GM20431 (cell line): ENCODE results near the gene CEACAM21.

Experiments used
- in situ Hi-C: fragments of 300-500 bp; cut with MseI, MboI; formaldehyde crosslinking; loops from one replicate; pipeline ENCODE4 v1.15.0; 2020; ENCODE audit warnings: low sequenced_read_pairs; ENCODE audit not compliant: unreplicated experiment

CEACAM21 gene

DNA sequence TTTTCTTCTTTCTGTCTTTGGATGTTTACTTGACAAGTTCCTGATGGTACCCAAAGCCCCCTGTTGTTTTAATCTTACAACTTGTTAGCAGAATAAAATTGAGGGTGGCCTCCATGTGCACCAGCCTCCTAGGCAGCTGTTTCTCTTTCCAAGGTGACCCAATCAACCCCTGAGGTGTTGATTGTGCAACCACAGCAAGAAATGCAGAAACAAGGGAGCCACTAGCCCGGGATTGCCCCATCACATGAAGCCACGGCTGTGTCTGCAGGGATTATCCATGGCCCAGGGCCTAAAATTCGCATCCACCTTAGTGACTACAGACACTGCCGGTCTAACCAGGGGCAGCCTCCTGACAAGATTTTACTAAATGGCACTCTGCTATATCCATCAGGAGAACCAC is 36.5 kb downstream of the CEACAM21 start:
- in situ Hi-C loops = no loop called here

DNA sequence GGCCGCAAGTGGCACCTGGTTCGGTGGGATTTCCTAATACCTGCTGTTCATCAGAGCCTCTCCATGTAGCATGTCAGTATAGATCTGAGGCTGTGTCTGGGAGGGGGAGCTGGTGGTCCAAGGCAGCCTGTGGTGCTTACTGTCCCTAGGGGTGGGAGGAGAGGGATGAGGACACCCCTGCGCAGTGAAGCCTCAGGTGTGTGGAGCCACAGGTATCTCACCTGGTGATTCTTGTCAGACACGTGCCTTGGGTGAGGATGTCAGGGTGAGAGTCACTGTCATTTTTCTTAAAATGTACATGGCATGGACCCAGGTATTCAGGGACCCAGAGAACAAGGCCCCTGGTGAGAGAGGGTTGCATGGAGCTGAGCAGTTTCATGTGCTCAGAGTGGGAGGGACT is 39.2 kb downstream of the CEACAM21 start:
- in situ Hi-C loops = no loop called here

DNA sequence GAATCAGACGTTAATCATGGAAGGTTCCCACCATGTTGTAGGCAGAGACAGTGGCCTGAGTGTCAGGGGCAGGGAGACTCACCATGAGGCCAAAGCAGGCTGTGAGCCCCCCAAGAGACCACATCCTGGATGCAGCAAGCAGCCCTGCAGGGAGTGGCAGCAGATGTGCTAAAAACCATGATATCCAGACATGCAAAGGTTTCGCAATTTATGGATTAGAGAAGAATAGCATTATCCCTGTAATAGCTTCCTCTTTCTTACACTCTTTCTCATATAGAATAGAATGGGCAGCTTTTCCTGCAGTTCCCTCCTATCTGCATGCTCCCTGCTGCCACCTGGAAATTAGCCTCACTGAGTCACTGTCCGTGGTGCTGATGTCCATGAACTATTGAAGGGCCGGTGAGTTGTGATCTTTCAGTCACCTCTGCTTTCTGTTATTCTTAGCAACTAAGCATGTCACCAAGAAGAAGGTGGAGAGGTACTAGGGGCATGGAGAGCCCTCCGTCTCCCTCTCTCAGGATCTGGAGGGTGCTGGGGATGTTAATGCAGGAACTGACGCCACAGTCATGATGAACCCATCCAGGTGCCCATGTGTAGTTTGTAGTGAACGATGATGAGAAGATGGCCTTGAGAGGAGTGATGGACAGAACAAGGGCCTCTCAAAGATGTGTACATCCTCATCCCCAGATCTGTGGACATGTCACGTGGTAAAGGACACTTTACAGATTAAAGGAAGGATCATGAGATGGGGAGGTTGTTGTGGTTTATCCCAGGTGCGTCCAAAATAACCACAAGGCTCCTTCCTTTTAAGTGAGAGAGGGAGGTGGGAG is 41.0 kb downstream of the CEACAM21 start:
- in situ Hi-C loops = no loop called here

DNA sequence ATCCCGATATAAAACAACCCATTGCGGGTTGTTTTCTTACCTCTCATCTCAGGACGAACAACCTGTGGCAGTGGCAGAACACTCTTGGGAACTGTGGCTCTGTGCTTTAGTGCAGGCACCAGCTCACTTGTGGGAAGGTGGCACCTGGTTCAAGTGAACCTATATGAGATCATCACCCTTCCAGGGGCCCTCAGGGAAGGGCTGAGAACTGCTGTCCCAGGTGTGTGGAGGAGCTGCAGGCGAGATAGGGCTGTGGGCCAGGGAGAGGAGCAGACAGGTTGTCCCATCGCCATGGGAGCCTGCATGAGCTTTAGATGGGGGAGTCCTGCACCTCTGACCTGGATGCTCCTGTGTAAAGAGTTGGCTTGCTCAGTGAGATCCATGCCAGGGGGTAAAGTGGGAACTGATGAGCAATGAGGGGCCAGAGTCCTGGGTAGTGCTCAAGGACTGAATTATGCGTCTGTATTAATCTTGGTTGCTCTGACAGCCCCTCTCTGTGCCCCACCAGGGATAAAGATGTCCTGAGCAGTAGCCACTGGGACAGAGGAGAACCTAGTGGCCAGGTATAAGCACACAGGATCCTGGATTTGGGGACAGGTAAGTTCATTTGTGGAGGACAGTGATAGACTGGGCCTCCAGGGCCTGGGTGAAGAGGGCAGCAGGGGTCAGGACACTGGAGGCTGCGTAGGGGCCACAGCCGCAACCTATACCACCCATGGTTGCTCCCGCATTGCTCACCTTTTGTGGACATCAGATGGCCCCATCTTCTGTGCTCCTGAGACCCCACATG is 42.2 kb downstream of the CEACAM21 start:
- in situ Hi-C loops = no loop called here

DNA sequence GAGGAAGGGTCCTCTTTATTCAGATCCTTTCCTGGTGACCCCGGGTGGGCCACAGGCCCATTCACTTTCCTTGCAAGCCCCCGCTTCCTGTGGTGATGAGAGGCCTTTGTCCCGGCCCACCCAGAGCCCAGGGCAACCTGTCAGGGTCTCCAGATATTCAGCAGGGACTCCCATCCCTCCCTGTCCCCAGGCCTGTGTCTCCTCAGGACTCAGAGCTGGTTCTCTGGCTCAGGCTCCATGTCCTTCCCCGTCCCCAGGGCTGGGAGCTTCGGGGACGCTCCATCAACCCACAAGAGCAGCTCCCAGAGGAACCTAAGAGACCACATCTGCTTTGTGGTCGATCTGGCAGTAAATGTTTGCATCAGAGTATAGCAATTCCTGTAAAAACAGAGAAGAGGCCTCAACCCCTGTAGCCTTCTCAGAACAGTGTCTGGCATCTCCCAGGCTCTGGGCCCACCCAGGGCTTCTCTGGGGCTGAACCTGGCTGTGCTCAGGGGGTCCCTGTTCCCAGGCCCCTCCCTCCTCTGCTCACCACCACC is 43.1 kb downstream of the CEACAM21 start:
- in situ Hi-C loops = no loop called here

DNA sequence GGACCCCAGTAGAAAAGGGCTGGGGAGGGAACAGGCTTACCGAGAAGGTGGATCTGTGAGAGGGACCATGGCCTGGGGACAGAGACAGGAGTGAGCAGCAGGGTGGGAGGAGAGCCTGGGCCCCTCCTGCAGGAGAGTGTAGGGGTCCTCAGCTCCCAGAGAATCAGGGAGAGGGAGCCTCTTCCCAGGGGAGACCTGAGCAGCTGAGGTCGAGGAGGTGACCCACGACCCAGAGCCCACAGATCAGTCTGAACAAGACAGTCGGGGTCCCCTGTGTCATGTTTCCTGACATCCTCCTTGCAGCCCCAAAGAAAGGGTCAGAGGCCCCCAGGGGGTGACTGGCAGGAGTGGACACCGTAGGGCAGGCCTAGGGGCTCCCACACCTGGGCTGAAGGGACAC is 44.2 kb downstream of the CEACAM21 start:
- in situ Hi-C loops = no loop called here

DNA sequence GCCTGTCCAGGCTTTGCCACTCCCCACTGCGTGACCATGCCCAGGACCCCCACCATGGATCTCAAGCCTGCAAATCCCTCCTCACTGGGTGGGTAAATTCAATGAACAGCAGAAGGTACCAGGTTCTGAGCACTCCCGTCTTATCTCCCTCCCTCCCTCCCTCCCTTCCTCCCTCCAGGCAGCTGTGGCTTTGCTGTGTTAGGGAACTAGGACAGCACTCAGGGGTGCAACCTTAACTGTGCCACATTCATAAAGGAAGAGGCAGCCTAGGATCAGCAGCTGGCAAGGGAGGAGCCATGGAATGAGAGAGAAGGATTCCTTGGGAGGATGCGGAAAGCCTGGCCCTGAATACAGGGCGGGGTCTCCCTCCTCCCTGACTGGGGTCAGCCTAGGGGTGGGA is 45.3 kb downstream of the CEACAM21 start:
- in situ Hi-C loops = no loop called here

DNA sequence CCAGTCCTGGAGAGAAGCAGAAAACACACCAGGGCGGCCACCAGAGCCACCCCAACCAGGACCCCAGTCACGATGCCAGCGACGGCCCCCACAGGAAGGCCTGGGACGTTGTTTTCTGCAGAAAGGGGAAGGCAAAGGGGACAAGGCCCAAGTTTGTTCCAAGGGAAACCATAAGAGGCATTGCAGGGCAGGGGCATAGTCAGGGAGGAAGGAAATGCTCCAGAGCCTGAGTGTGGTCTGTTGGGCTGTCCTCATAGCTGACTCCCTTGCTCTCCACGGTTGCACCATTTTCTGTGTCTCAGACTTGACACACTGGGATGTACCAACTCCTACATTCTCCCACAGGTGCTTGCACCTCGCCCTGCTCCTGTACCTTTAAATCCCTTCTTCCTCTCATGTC is 45.7 kb downstream of the CEACAM21 start:
- in situ Hi-C loops = no loop called here

DNA sequence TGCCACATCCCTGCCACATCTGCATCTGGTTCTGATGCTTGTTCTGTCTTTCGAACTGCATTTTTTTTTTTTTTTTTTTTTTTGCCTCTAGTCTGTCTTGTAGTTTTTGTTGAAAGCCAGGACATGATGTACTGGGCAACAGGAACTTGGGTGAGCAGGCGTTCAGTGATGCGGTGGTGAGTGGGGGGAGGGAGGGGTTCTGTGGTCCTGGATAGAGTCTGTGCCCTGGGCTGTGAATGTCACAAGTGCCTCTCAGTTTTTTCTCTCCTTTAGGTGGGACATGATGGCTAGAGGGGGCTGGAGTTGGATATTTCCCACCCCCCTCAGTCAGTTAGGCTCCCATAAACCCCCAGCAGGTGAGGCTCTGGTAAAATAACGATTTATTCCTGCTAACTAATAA is 47.4 kb downstream of the CEACAM21 start:
- in situ Hi-C loops = no loop called here

DNA sequence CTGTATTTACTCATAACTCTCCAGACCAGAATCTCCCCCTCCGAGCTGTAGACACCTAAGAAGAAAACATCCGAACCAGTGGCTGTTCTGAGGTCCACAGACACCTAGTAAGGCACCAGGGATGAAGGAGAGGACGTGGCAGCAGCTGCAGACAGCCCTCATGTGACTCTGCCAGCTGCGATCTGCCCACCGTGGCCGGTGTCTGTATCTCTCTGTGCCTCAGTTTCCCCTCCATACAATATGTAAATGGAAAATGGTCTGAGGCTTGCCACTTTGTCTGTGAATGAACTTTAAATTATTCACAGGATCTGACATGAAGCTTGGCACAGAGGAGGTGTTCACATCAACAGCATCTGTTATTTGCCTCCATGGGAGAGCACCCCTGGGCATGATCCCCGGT is 48.5 kb downstream of the CEACAM21 start:
- in situ Hi-C loops = no loop called here

DNA sequence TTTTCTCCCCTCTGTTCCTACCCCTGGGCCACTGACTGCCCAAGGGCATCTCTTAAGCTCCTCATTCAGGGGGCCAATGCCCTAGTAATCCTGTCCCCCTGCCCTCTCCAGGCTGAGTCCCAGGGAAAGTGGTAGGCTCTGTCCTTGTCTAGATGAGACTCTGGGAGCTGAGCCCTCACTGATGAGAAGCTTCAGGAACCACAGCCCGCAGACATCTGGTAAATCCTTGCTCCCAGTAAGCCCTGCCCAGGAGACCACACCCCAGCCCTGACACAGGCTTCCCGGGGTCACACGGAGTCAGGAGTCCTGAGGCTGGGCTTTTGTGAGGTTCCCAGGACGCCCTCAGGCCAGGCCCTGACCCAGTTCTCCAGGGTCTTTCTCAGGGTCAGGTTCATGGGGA is 49.0 kb downstream of the CEACAM21 start:
- in situ Hi-C loops = no loop called here

DNA sequence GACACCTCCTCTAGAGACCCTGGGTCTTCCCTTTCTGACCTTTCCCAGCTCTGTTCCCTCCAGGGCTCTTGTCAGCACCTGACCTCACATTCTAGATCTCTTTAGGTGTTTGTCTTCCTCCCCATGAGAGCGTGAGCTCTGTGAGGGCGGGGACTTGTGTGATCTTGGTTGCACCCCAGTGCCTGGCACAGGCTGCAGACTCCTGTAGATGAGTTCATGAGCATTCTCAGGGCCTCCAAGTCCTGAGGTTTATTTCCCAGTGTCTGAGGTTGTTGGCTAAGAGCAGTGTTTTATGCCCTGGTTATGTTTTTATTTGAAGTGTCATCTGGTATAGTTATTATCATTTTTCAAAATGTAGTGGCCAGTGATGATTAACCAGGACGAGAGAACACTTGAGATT is 50.3 kb downstream of the CEACAM21 start:
- in situ Hi-C loops = no loop called here

DNA sequence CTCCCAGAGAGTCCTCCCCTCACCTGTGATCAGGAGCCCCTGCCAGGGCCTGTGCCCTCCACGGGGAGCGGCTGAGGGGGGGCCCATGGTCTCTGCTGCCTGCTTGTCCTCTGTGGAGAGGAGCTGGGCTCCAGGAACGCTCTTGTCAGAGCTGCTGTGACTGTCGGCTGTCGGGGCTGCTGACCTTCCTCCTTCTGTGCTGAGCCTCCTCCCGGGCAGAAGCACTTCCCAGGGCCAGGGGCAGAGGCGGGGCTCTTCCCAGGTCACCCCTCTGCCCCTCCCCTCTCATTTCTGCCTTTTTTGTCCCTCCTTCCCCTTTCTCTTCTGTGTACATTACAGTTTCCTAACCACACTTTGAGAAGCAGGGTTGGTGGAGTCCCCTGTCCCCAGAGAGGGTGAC is 50.9 kb downstream of the CEACAM21 start, which contains the start of gene CEACAM4:
CEACAM4 (minus strand) TSS at position 198 of the 400 bp plus-strand sequence; CDS start at position 87, 111 bp downstream.
- in situ Hi-C loops = no loop called here

DNA sequence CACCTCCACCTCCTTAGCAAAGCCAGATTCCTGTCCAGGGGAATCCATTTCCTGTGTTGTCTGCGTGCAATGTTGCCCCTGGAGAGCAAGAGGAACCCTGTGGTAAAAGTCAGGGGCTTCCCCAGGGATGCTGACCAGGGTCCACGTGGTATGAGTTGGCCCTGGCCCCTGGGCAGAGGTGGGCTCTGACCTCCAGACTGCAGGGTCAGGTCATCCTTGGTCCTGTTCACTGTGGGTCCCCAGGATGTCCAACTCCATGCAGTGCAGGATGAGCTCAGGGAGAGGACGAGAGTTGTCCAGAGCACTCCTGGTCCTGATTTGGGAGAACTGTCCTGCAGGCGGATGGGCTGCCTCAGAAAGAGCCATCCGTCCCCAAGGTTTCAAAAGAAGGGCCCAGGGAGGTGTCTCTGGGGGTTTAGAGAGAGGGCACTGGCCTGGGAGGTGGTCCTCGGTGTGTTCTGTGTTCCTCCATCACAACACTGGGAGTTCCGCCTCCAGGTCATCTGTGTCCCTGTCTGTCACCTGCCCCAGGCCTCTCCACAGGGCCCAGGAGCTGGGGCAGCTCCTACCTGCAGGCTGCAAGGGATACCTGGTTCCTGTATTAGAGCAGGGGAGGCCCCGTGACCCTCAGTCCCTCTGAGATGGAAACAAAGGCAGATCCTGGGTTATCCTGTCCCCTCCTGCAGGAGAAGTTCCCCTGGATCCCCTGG is 52.2 kb downstream of the CEACAM21 start:
- in situ Hi-C loops = no loop called here
